Mesenchymal stem cell (in vitro differentiated cells and primary cell): ENCODE measurements around the gene NIPA2.
"Not testable (repeated sequence)": the region's sequence is repeated elsewhere in the genome, so short reads cannot be mapped to it uniquely, and the experiment has no call there.

Experiments used
- DNase-seq: peaks from one replicate; pipeline ENCODE4 v3.0.0-alpha.2; 2013
- H2AFZ ChIP-seq: one replicate; pipeline ENCODE4 v1.6.1; 2013; ENCODE audit warnings: low read depth, mild to moderate bottlenecking, control low read depth, inconsistent platforms, low read length, moderate library complexity
- H2AK5ac ChIP-seq: 2 replicates; pipeline ENCODE4 v1.6.1; 2013; ENCODE audit warnings: low read length, moderate library complexity, mild to moderate bottlenecking, inconsistent platforms; ENCODE audit not compliant: severe bottlenecking
- H2BK120ac ChIP-seq: one replicate; pipeline ENCODE4 v1.6.1; 2013; ENCODE audit warnings: low read depth, mild to moderate bottlenecking, inconsistent platforms, low read length, moderate library complexity
- H2BK12ac ChIP-seq, 2 experiments: one replicate each; pipeline ENCODE4 v1.6.1; 2013; ENCODE audit warnings: inconsistent platforms in 2 of 2, low read length in 2 of 2, mild to moderate bottlenecking in 2 of 2, moderate library complexity in 2 of 2, control low read depth in 1 of 2
- H2BK15ac ChIP-seq: one replicate; pipeline ENCODE4 v1.6.1; 2013; ENCODE audit warnings: mild to moderate bottlenecking, low read depth, inconsistent platforms; ENCODE audit not compliant: poor library complexity, severe bottlenecking
- H2BK5ac ChIP-seq: 2 replicates; pipeline ENCODE4 v1.6.1; 2013; ENCODE audit warnings: low read depth, mild to moderate bottlenecking, low read length, control low read depth, inconsistent platforms; ENCODE audit not compliant: poor library complexity, severe bottlenecking
- H3K14ac ChIP-seq, 2 experiments: one replicate each; pipeline ENCODE4 v1.6.1; 2013; ENCODE audit warnings: inconsistent platforms in 2 of 2, low read length in 2 of 2, control low read depth in 1 of 2, mild to moderate bottlenecking in 1 of 2, moderate library complexity in 1 of 2
- H3K18ac ChIP-seq, 2 experiments: one replicate each; pipeline ENCODE4 v1.6.1; 2013; ENCODE audit warnings: inconsistent platforms in 2 of 2, low read length in 2 of 2, control low read depth in 1 of 2, low read depth in 1 of 2, mild to moderate bottlenecking in 1 of 2
- H3K23ac ChIP-seq, 2 experiments: one replicate each; pipeline ENCODE4 v1.6.1; 2013; ENCODE audit warnings: inconsistent platforms in 2 of 2, low read length in 2 of 2, mild to moderate bottlenecking in 2 of 2, moderate library complexity in 2 of 2, control low read depth in 1 of 2
- H3K27ac ChIP-seq: 2 replicates; pipeline ENCODE4 v1.5.1; 2013; ENCODE audit warnings: mild to moderate bottlenecking, moderate library complexity, low read length, control low read depth, inconsistent platforms; ENCODE audit not compliant: poor library complexity, severe bottlenecking
- H3K27me3 ChIP-seq, 2 experiments: 2 replicates each; pipeline versions ENCODE4 v1.6.1 to v1.7.0; 2013; ENCODE audit warnings: low read length in 2 of 2, mild to moderate bottlenecking in 2 of 2, moderate library complexity in 2 of 2, control low read depth in 1 of 2, inconsistent platforms in 1 of 2; ENCODE audit not compliant: control insufficient read depth in 1 of 2, insufficient read depth in 1 of 2
- H3K36me3 ChIP-seq, 2 experiments: 2 replicates each; pipeline versions ENCODE4 v1.6.1 to v1.7.0; 2013; ENCODE audit warnings: low read length in 2 of 2, control low read depth in 1 of 2, inconsistent platforms in 1 of 2, low read depth in 1 of 2, mild to moderate bottlenecking in 1 of 2; ENCODE audit not compliant: insufficient read depth in 2 of 2, control insufficient read depth in 1 of 2
- H3K4ac ChIP-seq, 2 experiments: one replicate each; pipeline ENCODE4 v1.6.1; 2013; ENCODE audit warnings: inconsistent platforms in 2 of 2, low read length in 2 of 2, mild to moderate bottlenecking in 2 of 2, moderate library complexity in 2 of 2, control low read depth in 1 of 2, low read depth in 1 of 2
- H3K4me1 ChIP-seq: 2 replicates; pipeline ENCODE4 v1.6.1; 2013; ENCODE audit warnings: low read depth, low read length, control low read depth; ENCODE audit not compliant: control insufficient read depth, insufficient read depth
- H3K4me2 ChIP-seq: 2 replicates; pipeline ENCODE4 v1.6.1; 2013; ENCODE audit warnings: low read length, mild to moderate bottlenecking, inconsistent platforms; ENCODE audit not compliant: poor library complexity, severe bottlenecking
- H3K4me3 ChIP-seq, 2 experiments: 2 replicates each; pipeline versions ENCODE4 v1.5.1 to v1.7.0; 2013; ENCODE audit warnings: low read length in 2 of 2, mild to moderate bottlenecking in 2 of 2, control low read depth in 1 of 2, low read depth in 1 of 2; ENCODE audit not compliant: insufficient read depth in 1 of 2
- H3K79me1 ChIP-seq: replicated peaks from 2 replicates; pipeline ENCODE4 v1.6.1; 2013; ENCODE audit warnings: mild to moderate bottlenecking, control low read depth, low read length, inconsistent platforms; ENCODE audit not compliant: poor library complexity, severe bottlenecking
- H3K9ac ChIP-seq: 2 replicates; pipeline ENCODE4 v1.7.0; 2013; ENCODE audit warnings: mild to moderate bottlenecking, low read length, moderate library complexity
- H3K9me3 ChIP-seq: 2 replicates; pipeline ENCODE4 v1.7.0; 2013; ENCODE audit warnings: mild to moderate bottlenecking, low read length; ENCODE audit not compliant: control insufficient read depth
- H4K8ac ChIP-seq: one replicate; pipeline ENCODE4 v1.6.1; 2013; ENCODE audit warnings: inconsistent platforms, mild to moderate bottlenecking, low read length, moderate library complexity
- H4K91ac ChIP-seq: one replicate; pipeline ENCODE4 v1.6.1; 2013; ENCODE audit warnings: mild to moderate bottlenecking, low read length, inconsistent platforms
- WGBS: methylation state at CpG from one replicate; pipeline ENCODE4 v1.1.7; 2013; ENCODE audit warnings: mixed read lengths; 5-methylcytosine and 5-hydroxymethylcytosine counted together

The NIPA2 gene

GRCh38 chr15:22806156-22806555 lies 32.3 kb upstream of the NIPA2 start:
- Histone ChIP-seq H3K4ac (no peak overlapping the region), H2AFZ (no peak overlapping the region), H3K79me1 (peaks cover 14% of the 10 kb centered on the region), H3K23ac (no peak overlapping the region), H3K27me3 (no peaks in the 10 kb centered on the region), H2BK12ac (no peak overlapping the region), H3K9me3 (no peaks in the 10 kb centered on the region), H3K4me1 (peaks cover 5% of the 10 kb centered on the region), H4K91ac (no peak overlapping the region), H2AK5ac (no peak overlapping the region), H3K14ac (no peak overlapping the region), H3K4me2 (no peak overlapping the region), H3K18ac (no peak overlapping the region), H4K8ac (no peak overlapping the region), H3K9ac (no peak overlapping the region), H2BK15ac (no peak overlapping the region), H2BK5ac (no peak overlapping the region), H2BK120ac (no peak overlapping the region), H3K36me3 (no peaks in the 10 kb centered on the region), H3K4me3 (no peak overlapping the region), H3K27ac (no peak overlapping the region)
- WGBS: 95% methylated on average over 11 of the region's 11 CpGs
- no peak for DNase-seq

GRCh38 chr15:22806664-22807063 lies 31.8 kb upstream of the NIPA2 start:
- Histone ChIP-seq H3K4ac (no peak overlapping the region), H3K9ac (no peak overlapping the region), H3K27ac (no peak overlapping the region), H2BK15ac (no peak overlapping the region), H3K4me2 (no peak overlapping the region), H2BK12ac (no peak overlapping the region), H3K4me1 (peaks cover 5% of the 10 kb centered on the region), H2AFZ (no peak overlapping the region), H3K9me3 (no peaks in the 10 kb centered on the region), H2BK5ac (no peak overlapping the region), H3K23ac (no peak overlapping the region), H2BK120ac (no peak overlapping the region), H3K27me3 (no peaks in the 10 kb centered on the region), H3K14ac (no peak overlapping the region), H3K18ac (no peak overlapping the region), H4K91ac (no peak overlapping the region), H2AK5ac (no peak overlapping the region), H3K4me3 (no peak overlapping the region), H4K8ac (no peak overlapping the region), H3K79me1 (peaks cover 13% of the 10 kb centered on the region), H3K36me3 (no peaks in the 10 kb centered on the region)
- WGBS: 90% methylated on average over 2 of the region's 2 CpGs
- DNase-seq: no peak

- WGBS: 87% methylated on average over 9 of the region's 9 CpGs
- not testable (repeated sequence) for H3K18ac ChIP-seq, H2BK12ac ChIP-seq, H3K14ac ChIP-seq, DNase-seq, H2BK15ac ChIP-seq, H3K4me3 ChIP-seq, H2BK5ac ChIP-seq, H4K8ac ChIP-seq, H3K4me1 ChIP-seq, H2AK5ac ChIP-seq, H3K9me3 ChIP-seq, H3K4ac ChIP-seq, H3K36me3 ChIP-seq, H2BK120ac ChIP-seq, H3K27me3 ChIP-seq, H3K4me2 ChIP-seq, H4K91ac ChIP-seq, H3K27ac ChIP-seq, H3K23ac ChIP-seq, H2AFZ ChIP-seq, H3K9ac ChIP-seq
- H3K79me1 ChIP-seq: peaks cover 13% of the 10 kb centered on the region
Measured at GRCh38 chr15:22807831-22808230, 30.6 kb upstream of the NIPA2 start.

- no peak overlapping the region for H2AFZ ChIP-seq
- no peak overlapping the region for H3K4me3 ChIP-seq
- peaks cover 5% of the 10 kb centered on the region for H3K4me1 ChIP-seq
- no peak overlapping the region for H3K4ac ChIP-seq
- H3K18ac ChIP-seq: no peak overlapping the region
- H3K27ac ChIP-seq: no peak overlapping the region
- no peaks in the 10 kb centered on the region for H3K27me3 ChIP-seq
- no peak overlapping the region for H2BK5ac ChIP-seq
- peaks cover 11% of the 10 kb centered on the region for H3K79me1 ChIP-seq
- no peak overlapping the region for H3K14ac ChIP-seq
- no peak for DNase-seq
- H4K8ac ChIP-seq: no peak overlapping the region
- H2BK15ac ChIP-seq: no peak overlapping the region
- H2BK120ac ChIP-seq: no peak overlapping the region
- H4K91ac ChIP-seq: no peak overlapping the region
- no peak overlapping the region for H3K4me2 ChIP-seq
- no peaks in the 10 kb centered on the region for H3K9me3 ChIP-seq
- 87% methylated on average over 2 of the region's 4 CpGs for WGBS
- H2BK12ac ChIP-seq: no peak overlapping the region
- no peak overlapping the region for H2AK5ac ChIP-seq
- no peaks in the 10 kb centered on the region for H3K36me3 ChIP-seq
- H3K23ac ChIP-seq: no peak overlapping the region
- no peak overlapping the region for H3K9ac ChIP-seq
Measured at GRCh38 chr15:22808240-22808639, 30.2 kb upstream of the NIPA2 start.
